GM12872 (cell line): ENCODE data around the gene KATNB1.

Experiments used
- TF ChIP-seq, protein P1 (sequence below): IDR thresholded peaks from 3 replicates; pipeline ENCODE4 v1.5.1; 2011; ENCODE audit warnings: low read depth, mild to moderate bottlenecking, low read length, moderate library complexity; ENCODE audit not compliant: insufficient read depth

The KATNB1 gene

DNA sequence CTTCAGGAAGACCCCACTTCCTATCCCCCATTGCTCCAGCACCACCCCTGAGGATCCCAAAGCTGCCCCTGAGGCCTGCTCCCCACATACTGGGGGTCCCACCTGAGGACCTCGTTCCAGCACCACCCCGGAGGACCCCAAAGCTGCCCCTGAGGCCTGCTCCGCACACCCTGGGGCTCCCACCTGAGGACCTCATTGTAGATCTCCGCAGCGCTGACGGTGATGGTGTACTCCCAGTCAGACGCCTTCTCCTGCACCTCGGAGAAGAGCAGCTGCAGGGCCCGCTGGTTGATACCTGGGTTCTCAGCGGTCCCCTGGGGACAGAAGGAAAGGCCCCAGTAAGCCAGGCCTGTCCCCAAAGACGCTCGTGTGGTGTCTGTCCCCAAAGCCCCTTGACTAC is 26.4 kb downstream of the KATNB1 start:
- TF ChIP-seq, protein P1, sequence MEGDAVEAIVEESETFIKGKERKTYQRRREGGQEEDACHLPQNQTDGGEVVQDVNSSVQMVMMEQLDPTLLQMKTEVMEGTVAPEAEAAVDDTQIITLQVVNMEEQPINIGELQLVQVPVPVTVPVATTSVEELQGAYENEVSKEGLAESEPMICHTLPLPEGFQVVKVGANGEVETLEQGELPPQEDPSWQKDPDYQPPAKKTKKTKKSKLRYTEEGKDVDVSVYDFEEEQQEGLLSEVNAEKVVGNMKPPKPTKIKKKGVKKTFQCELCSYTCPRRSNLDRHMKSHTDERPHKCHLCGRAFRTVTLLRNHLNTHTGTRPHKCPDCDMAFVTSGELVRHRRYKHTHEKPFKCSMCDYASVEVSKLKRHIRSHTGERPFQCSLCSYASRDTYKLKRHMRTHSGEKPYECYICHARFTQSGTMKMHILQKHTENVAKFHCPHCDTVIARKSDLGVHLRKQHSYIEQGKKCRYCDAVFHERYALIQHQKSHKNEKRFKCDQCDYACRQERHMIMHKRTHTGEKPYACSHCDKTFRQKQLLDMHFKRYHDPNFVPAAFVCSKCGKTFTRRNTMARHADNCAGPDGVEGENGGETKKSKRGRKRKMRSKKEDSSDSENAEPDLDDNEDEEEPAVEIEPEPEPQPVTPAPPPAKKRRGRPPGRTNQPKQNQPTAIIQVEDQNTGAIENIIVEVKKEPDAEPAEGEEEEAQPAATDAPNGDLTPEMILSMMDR: no peak

GRCh38 chr16:57762365-57763040 is 26.9 kb downstream of the KATNB1 start:
- TF ChIP-seq, protein P1: no peak

- TF ChIP-seq, protein P1: no peak
Measured at GRCh38 chr16:57763285-57764005, 27.9 kb downstream of the KATNB1 start.

- TF ChIP-seq, protein P1: no peak
Measured at GRCh38 chr16:57764006-57764340, 28.4 kb downstream of the KATNB1 start.

DNA sequence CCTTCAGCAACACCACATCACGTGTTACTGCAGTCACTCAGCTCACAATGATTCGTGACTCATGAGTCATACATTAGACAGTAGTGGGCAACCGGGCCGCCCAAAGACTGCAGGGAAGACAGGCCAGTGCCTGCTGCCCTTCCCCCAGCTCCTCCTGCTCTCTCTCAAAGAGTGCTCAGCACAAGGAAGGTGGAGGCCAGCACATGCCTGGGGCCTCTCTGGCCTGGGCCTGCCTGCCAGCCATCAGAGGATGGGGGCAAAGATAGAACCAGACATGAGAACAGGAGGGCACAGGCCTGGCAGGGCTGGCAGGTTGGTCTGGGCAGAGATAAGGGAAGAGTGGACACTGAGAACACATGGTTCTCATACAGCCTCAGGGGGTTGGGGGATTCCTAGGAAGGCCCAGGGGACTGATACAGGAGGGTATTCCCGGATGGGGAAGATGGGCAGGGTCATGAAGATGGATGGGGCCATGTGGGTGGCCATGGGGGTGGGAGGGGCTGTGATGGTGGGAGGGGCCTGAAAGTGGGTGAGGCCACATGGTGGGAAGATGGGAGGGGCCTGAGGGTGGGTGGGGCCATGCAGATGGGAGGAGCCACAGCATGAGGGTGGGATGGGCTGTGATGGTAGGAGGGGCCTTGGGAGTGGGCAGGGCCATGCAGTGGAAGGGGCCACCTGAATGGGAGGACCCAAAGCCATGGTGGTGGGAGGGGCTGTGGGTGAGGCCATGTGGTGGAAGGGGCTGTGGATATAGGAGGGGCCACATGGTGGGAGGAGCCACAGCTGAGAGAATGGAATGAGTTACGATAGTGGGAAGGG is 29.0 kb downstream of the KATNB1 start:
- TF ChIP-seq, protein P1: no peak

- TF ChIP-seq, protein P1: no peak
Measured at GRCh38 chr16:57765160-57765728, 29.7 kb downstream of the KATNB1 start.
